GM19351 (cell line): Measurements from ENCODE around the gene FAM89A.
"Not testable (repeated sequence)": the region's sequence is repeated elsewhere in the genome, so short reads cannot be mapped to it uniquely, and the experiment has no call there.

Experiments
- ATAC-seq: cut with Tn5 transposase; IDR thresholded peaks from one replicate; pipeline ENCODE4 v1.9.1; 2021; ENCODE audit warnings: mild to moderate bottlenecking, moderate library complexity; ENCODE audit not compliant: unreplicated experiment

Gene FAM89A

GRCh38 chr1:231036416-231036815, 3.6 kb downstream of the FAM89A start:
- ATAC-seq = no peak

- ATAC-seq = no peak
Measured at GRCh38 chr1:231035799-231036198, 4.3 kb downstream of the FAM89A start.

- no peak for ATAC-seq
Measured at GRCh38 chr1:231032963-231033362, 7.1 kb downstream of the FAM89A start.

GRCh38 chr1:231029841-231030240, 10.2 kb downstream of the FAM89A start:
- ATAC-seq = no peak

- not testable (repeated sequence) for ATAC-seq
Measured at GRCh38 chr1:231029247-231029646, 10.8 kb downstream of the FAM89A start.

GRCh38 chr1:231028682-231029081, 11.4 kb downstream of the FAM89A start:
- no peak for ATAC-seq

- no peak for ATAC-seq
Measured at GRCh38 chr1:231027971-231028370, 12.1 kb downstream of the FAM89A start.

GRCh38 chr1:231027136-231027925, 12.7 kb downstream of the FAM89A start:
- ATAC-seq = no peak

GRCh38 chr1:231026576-231026975, 13.5 kb downstream of the FAM89A start:
- no peak for ATAC-seq

- no peak for ATAC-seq
Measured at GRCh38 chr1:231023150-231023549, 16.9 kb downstream of the FAM89A start.

- ATAC-seq = not testable (repeated sequence)
Measured at GRCh38 chr1:231022543-231022942, 17.5 kb downstream of the FAM89A start.

GRCh38 chr1:231021540-231022031, 18.5 kb downstream of the FAM89A start:
- ATAC-seq = no peak

GRCh38 chr1:231020816-231021215, 19.2 kb downstream of the FAM89A start:
- ATAC-seq = no peak

- no peak for ATAC-seq
Measured at GRCh38 chr1:231020139-231020601, 19.9 kb downstream of the FAM89A start.

- ATAC-seq = no peak
Measured at GRCh38 chr1:231019711-231020110, 20.3 kb downstream of the FAM89A start.

GRCh38 chr1:231016966-231017365, 23.1 kb downstream of the FAM89A start:
- ATAC-seq = no peak

GRCh38 chr1:231016234-231016633, 23.8 kb downstream of the FAM89A start:
- ATAC-seq = no peak

- no peak for ATAC-seq
Measured at GRCh38 chr1:231013391-231014015, 26.6 kb downstream of the FAM89A start.

- no peak for ATAC-seq
Measured at GRCh38 chr1:231011963-231012362, 28.1 kb downstream of the FAM89A start.

GRCh38 chr1:231011360-231011759, 28.7 kb downstream of the FAM89A start:
- ATAC-seq = no peak

- not testable (repeated sequence) for ATAC-seq
Measured at GRCh38 chr1:231007535-231007934, 32.5 kb downstream of the FAM89A start.

- no peak for ATAC-seq
Measured at GRCh38 chr1:231001892-231002291, 38.2 kb downstream of the FAM89A start.
